ENCODE measurements around the gene FAM81B. TPM values are rescaled to one million over a fixed set of nuclear protein-coding genes. Genes with fewer than 3 reads are reported as not detected.
"Not testable (repeated sequence)": the region's sequence is repeated elsewhere in the genome, so short reads cannot be mapped to it uniquely, and the experiment has no call there.

The FAM81B gene
- not detected for total RNA-seq
- 2.4 TPM for total RNA-seq (2013)

GRCh38 chr5:95390812-95391492, at the start of gene FAM81B:
Gene FAM81B, plus strand, starts transcription at chr5:95391366. Its CDS starts 24 bp downstream, at chr5:95391390.
- 80% methylated on average over 1 of the region's 2 CpGs for WGBS (ENCODE audit: insufficient coverage)
- H3K27ac Mint-ChIP-seq, result no peak within 1 kb of the TSS

DNA sequence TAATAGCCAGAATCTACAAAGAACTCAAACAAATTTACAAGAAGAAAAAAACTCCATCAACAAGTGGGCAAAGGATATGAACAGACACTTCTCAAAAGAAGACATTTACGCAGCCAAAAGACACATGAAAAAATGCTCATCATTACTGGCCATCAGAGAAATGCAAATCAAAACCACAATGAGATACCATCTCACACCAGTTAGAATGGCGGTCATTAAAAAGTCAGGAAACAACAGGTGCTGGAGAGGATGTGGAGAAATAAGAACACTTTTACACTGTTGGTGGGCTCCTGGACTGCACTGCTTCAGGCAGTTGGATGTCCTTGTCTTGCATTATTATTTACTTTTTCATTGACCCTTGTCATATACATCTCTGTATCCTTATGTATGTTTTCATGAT, 49.7 kb upstream of the FAM81B start:
- H3K4me3 ChIP-seq (ENCODE audit: low read length); H3K27ac ChIP-seq (ENCODE audit: low read length); H3K27me3 ChIP-seq (ENCODE audit: control insufficient read depth, insufficient read depth, low read length); DNase-seq; intact Hi-C loops (cut with micrococcal nuclease); H3K36me3 Mint-ChIP-seq; ATAC-seq; H3K4me1 ChIP-seq (ENCODE audit: control insufficient read depth, insufficient read depth, low read length); H3K4me1 Mint-ChIP-seq; H3K27ac Mint-ChIP-seq; H3K9me3 ChIP-seq (ENCODE audit: control insufficient read depth, insufficient read depth, low read length); H3K36me3 ChIP-seq (ENCODE audit: control insufficient read depth, insufficient read depth, low read length); H3K27me3 Mint-ChIP-seq (ENCODE audit: low read depth in 2 of 2); H3K4me3 Mint-ChIP-seq; H3K9me3 Mint-ChIP-seq: not testable (repeated sequence)
- WGBS (ENCODE audit: insufficient coverage), result 80% methylated on average over 1 of the region's 2 CpGs

More at GRCh38 chr5:95390812-95391492, at the start of gene FAM81B:
- no peak within 1 kb of the TSS for H3K4me3 ChIP-seq (ENCODE audit: low read length)
- no peaks in the 10 kb centered on the region for H3K27me3 Mint-ChIP-seq (ENCODE audit: low read depth in 2 of 2)
- no peak for DNase-seq
- intact Hi-C loops (cut with micrococcal nuclease), result no loop called here
- H3K36me3 Mint-ChIP-seq, result no peaks in the 10 kb centered on the region
- TF ChIP-seq, protein P1, sequence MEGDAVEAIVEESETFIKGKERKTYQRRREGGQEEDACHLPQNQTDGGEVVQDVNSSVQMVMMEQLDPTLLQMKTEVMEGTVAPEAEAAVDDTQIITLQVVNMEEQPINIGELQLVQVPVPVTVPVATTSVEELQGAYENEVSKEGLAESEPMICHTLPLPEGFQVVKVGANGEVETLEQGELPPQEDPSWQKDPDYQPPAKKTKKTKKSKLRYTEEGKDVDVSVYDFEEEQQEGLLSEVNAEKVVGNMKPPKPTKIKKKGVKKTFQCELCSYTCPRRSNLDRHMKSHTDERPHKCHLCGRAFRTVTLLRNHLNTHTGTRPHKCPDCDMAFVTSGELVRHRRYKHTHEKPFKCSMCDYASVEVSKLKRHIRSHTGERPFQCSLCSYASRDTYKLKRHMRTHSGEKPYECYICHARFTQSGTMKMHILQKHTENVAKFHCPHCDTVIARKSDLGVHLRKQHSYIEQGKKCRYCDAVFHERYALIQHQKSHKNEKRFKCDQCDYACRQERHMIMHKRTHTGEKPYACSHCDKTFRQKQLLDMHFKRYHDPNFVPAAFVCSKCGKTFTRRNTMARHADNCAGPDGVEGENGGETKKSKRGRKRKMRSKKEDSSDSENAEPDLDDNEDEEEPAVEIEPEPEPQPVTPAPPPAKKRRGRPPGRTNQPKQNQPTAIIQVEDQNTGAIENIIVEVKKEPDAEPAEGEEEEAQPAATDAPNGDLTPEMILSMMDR (IDR thresholded peaks at IDR 0.05), result no peak
- H3K27me3 ChIP-seq (ENCODE audit: control insufficient read depth, insufficient read depth, low read length), result no peaks in the 10 kb centered on the region
- ATAC-seq, result no peak
- no peaks in the 10 kb centered on the region for H3K4me1 Mint-ChIP-seq
- no peaks in the 10 kb centered on the region for H3K36me3 ChIP-seq (ENCODE audit: control insufficient read depth, insufficient read depth, low read length)
- no peak within 1 kb of the TSS for H3K27ac ChIP-seq (ENCODE audit: low read length)
- no peak within 1 kb of the TSS for H3K4me3 Mint-ChIP-seq
- H3K4me1 ChIP-seq (ENCODE audit: control insufficient read depth, insufficient read depth, low read length), result no peaks in the 10 kb centered on the region
- H3K9me3 Mint-ChIP-seq, result no peaks in the 10 kb centered on the region
- H3K9me3 ChIP-seq (ENCODE audit: control insufficient read depth, insufficient read depth, low read length), result no peaks in the 10 kb centered on the region

DNA sequence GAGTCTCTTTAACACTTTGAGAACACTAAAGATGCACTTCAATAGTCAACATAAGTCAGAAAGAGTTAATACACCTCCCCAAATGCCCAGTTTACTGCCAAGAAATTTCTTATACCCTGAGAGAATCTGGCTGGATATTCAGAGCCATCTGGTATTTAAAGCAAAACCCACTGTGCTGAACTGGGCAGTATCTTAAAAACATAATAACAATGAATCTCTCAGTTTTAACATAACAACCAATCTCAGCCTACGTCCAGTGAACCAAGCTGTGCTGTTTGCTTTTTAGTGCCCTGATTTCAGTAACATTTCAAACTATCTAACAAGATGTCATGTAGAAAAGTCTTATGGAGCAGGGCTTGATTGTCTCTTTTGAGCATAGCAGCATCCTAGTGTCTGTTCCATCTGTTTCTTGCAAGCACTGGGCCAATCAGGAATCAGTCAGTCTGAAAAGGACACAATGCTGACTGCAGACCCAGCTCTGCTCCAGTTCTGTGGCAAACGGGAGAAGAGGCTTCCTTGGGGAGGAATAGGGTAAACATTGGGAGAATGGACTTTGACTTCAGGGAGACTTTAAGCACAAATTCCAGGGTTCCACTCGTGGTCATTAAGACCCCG, 43.6 kb upstream of the FAM81B start:
- Mint-ChIP-seq H3K36me3 (peaks cover 8% of the 10 kb centered on the region), H3K27ac (no peak overlapping the region), H3K4me3 (no peak overlapping the region), H3K27me3 (ENCODE audit: low read depth in 2 of 2) (peaks cover 0 to 11% of the 10 kb centered on the region in 2 donors), H3K4me1 (no peaks in the 10 kb centered on the region), H3K9me3 (peaks cover 0 to 3% of the 10 kb centered on the region in 2 donors)
- Histone ChIP-seq H3K27me3 (ENCODE audit: control insufficient read depth, insufficient read depth, low read length) (no peaks in the 10 kb centered on the region), H3K27ac (ENCODE audit: low read length) (no peak overlapping the region), H3K9me3 (ENCODE audit: control insufficient read depth, insufficient read depth, low read length) (no peaks in the 10 kb centered on the region), H3K4me1 (ENCODE audit: control insufficient read depth, insufficient read depth, low read length) (no peaks in the 10 kb centered on the region), H3K4me3 (ENCODE audit: low read length) (no peak overlapping the region), H3K36me3 (ENCODE audit: control insufficient read depth, insufficient read depth, low read length) (no peaks in the 10 kb centered on the region)
- 82% methylated on average over 4 of the region's 4 CpGs for WGBS (ENCODE audit: insufficient coverage)
- DNase-seq (no peak), ATAC-seq (no peak)
- intact Hi-C loops (cut with micrococcal nuclease), result no loop called here
- TF ChIP-seq, protein P1 (IDR thresholded peaks at IDR 0.05), result no peak

DNA sequence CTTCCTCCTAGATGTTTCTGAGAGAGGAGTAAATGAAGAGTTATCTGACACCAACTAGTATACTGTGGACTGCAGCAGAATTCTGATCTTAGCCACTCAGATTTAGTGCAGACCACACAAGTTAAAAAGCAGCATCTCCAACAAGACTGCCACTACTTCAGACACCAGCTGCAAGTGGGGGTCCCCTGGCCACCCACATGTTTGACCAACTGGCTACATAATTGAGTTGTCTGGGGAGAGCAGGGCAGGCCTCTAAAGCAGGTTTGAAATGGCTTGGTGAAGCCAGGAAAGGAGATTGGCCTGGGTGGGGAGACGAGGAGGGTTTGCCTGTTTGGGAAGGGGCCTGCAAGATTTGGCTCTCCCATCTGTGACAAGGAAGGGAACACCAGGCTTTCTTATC, 40.5 kb upstream of the FAM81B start:
- Histone ChIP-seq H3K36me3 (ENCODE audit: control insufficient read depth, insufficient read depth, low read length) (no peaks in the 10 kb centered on the region), H3K27me3 (ENCODE audit: control insufficient read depth, insufficient read depth, low read length) (no peaks in the 10 kb centered on the region), H3K27ac (ENCODE audit: low read length) (no peak overlapping the region), H3K4me3 (ENCODE audit: low read length) (no peak overlapping the region), H3K9me3 (ENCODE audit: control insufficient read depth, insufficient read depth, low read length) (no peaks in the 10 kb centered on the region), H3K4me1 (ENCODE audit: control insufficient read depth, insufficient read depth, low read length) (no peaks in the 10 kb centered on the region)
- Mint-ChIP-seq H3K27me3 (ENCODE audit: low read depth in 2 of 2) (peaks cover 0 to 11% of the 10 kb centered on the region in 2 donors), H3K4me3 (no peak overlapping the region), H3K36me3 (peaks cover 8% of the 10 kb centered on the region), H3K9me3 (no peaks in the 10 kb centered on the region), H3K27ac (no peak overlapping the region), H3K4me1 (no peaks in the 10 kb centered on the region)
- TF ChIP-seq, protein P1 (IDR thresholded peaks at IDR 0.05), result no peak
- ATAC-seq, result no peak
- DNase-seq, result no peak
- 83% methylated on average over 1 of the region's 1 CpG for WGBS (ENCODE audit: insufficient coverage)
- intact Hi-C loops (cut with micrococcal nuclease), result no loop called here
